ENCODE data around the gene SAFB.

SAFB gene

GRCh38 chr19:5587071-5587455 is 35.8 kb upstream of the SAFB start:
- Histone ChIP-seq H3K27me3 (ENCODE audit: control insufficient read depth, insufficient read depth, low read length) (no peaks in the 10 kb centered on the region), H2AFZ (no peak overlapping the region), H3K9ac (no peak overlapping the region), H3K4me3 (ENCODE audit: low read depth, low read length) (no peak overlapping the region), H3K27ac (no peak overlapping the region), H3K9me3 (ENCODE audit: control insufficient read depth, low read length) (no peaks in the 10 kb centered on the region), H3K4me2 (ENCODE audit: low read length) (no peak overlapping the region), H3K4me1 (peaks cover 5% of the 10 kb centered on the region), H3K36me3 (ENCODE audit: control insufficient read depth, insufficient read depth, low read length) (no peaks in the 10 kb centered on the region), H3K79me2 (peaks cover 9% of the 10 kb centered on the region)
- TF ChIP-seq CTCF (IDR thresholded peaks at IDR 0.05), result no peak

GRCh38 chr19:5587661-5588060 is 35.2 kb upstream of the SAFB start:
- Histone ChIP-seq H2AFZ (no peak overlapping the region), H3K9ac (no peak overlapping the region), H3K4me2 (ENCODE audit: low read length) (no peak overlapping the region), H3K79me2 (peaks cover 9% of the 10 kb centered on the region), H3K9me3 (ENCODE audit: control insufficient read depth, low read length) (no peaks in the 10 kb centered on the region), H3K27me3 (ENCODE audit: control insufficient read depth, insufficient read depth, low read length) (no peaks in the 10 kb centered on the region), H3K4me1 (peaks cover 5% of the 10 kb centered on the region), H3K36me3 (ENCODE audit: control insufficient read depth, insufficient read depth, low read length) (no peaks in the 10 kb centered on the region), H3K4me3 (ENCODE audit: low read depth, low read length) (no peak overlapping the region), H3K27ac (no peak overlapping the region)
- no peak for TF ChIP-seq CTCF (IDR thresholded peaks at IDR 0.05)

GRCh38 chr19:5588441-5588840 is 34.4 kb upstream of the SAFB start:
- Histone ChIP-seq H2AFZ (no peak overlapping the region), H3K4me3 (ENCODE audit: low read depth, low read length) (no peak overlapping the region), H3K27ac (no peak overlapping the region), H3K9me3 (ENCODE audit: control insufficient read depth, low read length) (no peaks in the 10 kb centered on the region), H3K9ac (no peak overlapping the region), H3K4me2 (ENCODE audit: low read length) (no peak overlapping the region), H3K27me3 (ENCODE audit: control insufficient read depth, insufficient read depth, low read length) (no peaks in the 10 kb centered on the region), H3K4me1 (peaks cover 5% of the 10 kb centered on the region), H3K79me2 (peaks cover 9% of the 10 kb centered on the region), H3K36me3 (ENCODE audit: control insufficient read depth, insufficient read depth, low read length) (no peaks in the 10 kb centered on the region)
- no peak for TF ChIP-seq CTCF (IDR thresholded peaks at IDR 0.05)

GRCh38 chr19:5588906-5589676 is 33.8 kb upstream of the SAFB start:
- no peak for TF ChIP-seq CTCF (IDR thresholded peaks at IDR 0.05)
- Histone ChIP-seq H3K79me2 (peaks cover 9% of the 10 kb centered on the region), H3K27ac (peak overlapping the region; percentile 7), H3K36me3 (ENCODE audit: control insufficient read depth, insufficient read depth, low read length) (no peaks in the 10 kb centered on the region), H3K9me3 (ENCODE audit: control insufficient read depth, low read length) (no peaks in the 10 kb centered on the region), H3K27me3 (ENCODE audit: control insufficient read depth, insufficient read depth, low read length) (no peaks in the 10 kb centered on the region), H3K9ac (no peak overlapping the region), H2AFZ (no peak overlapping the region), H3K4me2 (ENCODE audit: low read length) (no peak overlapping the region), H3K4me3 (ENCODE audit: low read depth, low read length) (no peak overlapping the region), H3K4me1 (peaks cover 5% of the 10 kb centered on the region)
